Gastroesophageal sphincter (tissue), 4 donors: ENCODE measurements around the gene SETD5. TPM values are rescaled to one million over a fixed set of nuclear protein-coding genes. Genes with fewer than 3 reads are reported as not detected.

Experiments used
- ATAC-seq: fragments of 150-250 bp; one replicate; pipeline ENCODE4 v1.9.1; 2016; ENCODE audit warnings: mild to moderate bottlenecking, moderate library complexity
- H3K27ac ChIP-seq, 4 donors: fragments of 200-600 bp; sonication (generic) in 3 of 4; 1 replicate in 3 of 4; 2 replicates in 1 of 4; pipeline ENCODE4 v1.5.1; 2016 to 2019
- H3K27me3 ChIP-seq: fragments of 200-600 bp; sonication (generic); one replicate; pipeline ENCODE4 v1.5.1; 2019
- H3K36me3 ChIP-seq, 2 donors: fragments of 200-600 bp; sonication (generic); one replicate each; pipeline ENCODE4 v1.5.1; 2019; ENCODE audit warnings: control low read depth in 1 of 2
- H3K4me1 ChIP-seq, 3 donors: fragments of 200-600 bp; sonication (generic); 1 replicate in 2 of 3; 2 replicates in 1 of 3; pipeline ENCODE4 v1.5.1; 2016 to 2019; ENCODE audit warnings: control low read depth in 2 of 3
- H3K4me3 ChIP-seq, 2 donors: fragments of 200-600 bp; sonication (generic); one replicate each; pipeline ENCODE4 v1.5.1; 2019; ENCODE audit warnings: mild to moderate bottlenecking in 1 of 2, moderate library complexity in 1 of 2
- H3K9me3 ChIP-seq, 3 donors: fragments of 200-600 bp; sonication (generic); one replicate each; pipeline ENCODE4 v1.5.1; 2017 to 2019; ENCODE audit warnings: control low read depth in 2 of 3
- EP300 ChIP-seq: sonication (generic); formaldehyde crosslinking; IDR thresholded peaks from one replicate; pipeline ENCODE4 v1.6.1; 2017; ENCODE audit warnings: antibody characterized with exemption, mild to moderate bottlenecking
- POLR2A ChIP-seq, 2 donors: fragments of 450-650 bp; IDR thresholded peaks; one replicate each; pipeline ENCODE4 v1.6.1; 2017; ENCODE audit warnings: antibody characterized with exemption in 2 of 2, mild to moderate bottlenecking in 2 of 2, moderate library complexity in 1 of 2
- POLR2AphosphoS5 ChIP-seq: sonication (generic); formaldehyde crosslinking; IDR thresholded peaks from one replicate; pipeline ENCODE4 v1.6.1; 2017; ENCODE audit warnings: antibody characterized with exemption
- WGBS, 2 donors: methylation state at CpG; one replicate each; pipeline ENCODE4 v1.1.5; 2018; ENCODE audit warnings: low coverage in 1 of 2; 5-methylcytosine and 5-hydroxymethylcytosine counted together
- total RNA-seq, 4 donors: library from RNA; depleted of rRNA; stranded (reverse); fragments of >200 nt; gene quantifications; one replicate each; pipeline ENCODE4 v1.1.0, GENCODE V29; 2016
- TF ChIP-seq, protein P1 (sequence below), 4 experiments: fragments of 200-600 bp in 2 of 4; fragments of 450-650 bp in 2 of 4; sonication (generic) in 1 of 4; IDR thresholded peaks; one replicate each; pipeline ENCODE4 v1.5.1; 2017 to 2019; ENCODE audit warnings: antibody characterized with exemption in 4 of 4, mild to moderate bottlenecking in 2 of 4, moderate library complexity in 2 of 4

Gene SETD5
- total RNA-seq, 4 donors from 2014 or later, result 51.5 to 95.3 (median 76.8) TPM

DNA sequence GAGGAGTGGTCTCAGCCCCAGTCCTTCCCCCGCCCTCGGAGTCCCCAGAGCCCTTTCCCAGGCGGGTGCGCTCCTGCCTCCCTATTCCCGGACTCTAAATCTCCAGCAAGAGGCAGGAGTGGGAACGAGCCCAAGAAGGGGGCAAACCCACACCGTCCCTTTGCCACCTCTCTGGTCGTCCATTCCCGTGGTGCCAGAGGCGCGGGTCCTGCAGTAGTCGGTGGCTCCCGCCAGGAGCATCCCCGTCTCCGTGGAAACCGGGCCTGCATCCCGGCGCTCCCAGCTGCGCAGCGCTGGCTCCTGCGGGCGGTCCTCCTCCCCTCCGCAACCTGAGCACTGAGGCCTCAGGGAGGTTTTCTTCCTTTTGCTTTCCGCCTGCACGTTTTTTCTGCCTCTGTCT, 111.4 kb downstream of the SETD5 start:
- TF ChIP-seq, protein P1, sequence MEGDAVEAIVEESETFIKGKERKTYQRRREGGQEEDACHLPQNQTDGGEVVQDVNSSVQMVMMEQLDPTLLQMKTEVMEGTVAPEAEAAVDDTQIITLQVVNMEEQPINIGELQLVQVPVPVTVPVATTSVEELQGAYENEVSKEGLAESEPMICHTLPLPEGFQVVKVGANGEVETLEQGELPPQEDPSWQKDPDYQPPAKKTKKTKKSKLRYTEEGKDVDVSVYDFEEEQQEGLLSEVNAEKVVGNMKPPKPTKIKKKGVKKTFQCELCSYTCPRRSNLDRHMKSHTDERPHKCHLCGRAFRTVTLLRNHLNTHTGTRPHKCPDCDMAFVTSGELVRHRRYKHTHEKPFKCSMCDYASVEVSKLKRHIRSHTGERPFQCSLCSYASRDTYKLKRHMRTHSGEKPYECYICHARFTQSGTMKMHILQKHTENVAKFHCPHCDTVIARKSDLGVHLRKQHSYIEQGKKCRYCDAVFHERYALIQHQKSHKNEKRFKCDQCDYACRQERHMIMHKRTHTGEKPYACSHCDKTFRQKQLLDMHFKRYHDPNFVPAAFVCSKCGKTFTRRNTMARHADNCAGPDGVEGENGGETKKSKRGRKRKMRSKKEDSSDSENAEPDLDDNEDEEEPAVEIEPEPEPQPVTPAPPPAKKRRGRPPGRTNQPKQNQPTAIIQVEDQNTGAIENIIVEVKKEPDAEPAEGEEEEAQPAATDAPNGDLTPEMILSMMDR (IDR thresholded peaks at IDR 0.05), result no peak
- no peaks in the 10 kb centered on the region for H3K4me1 ChIP-seq
- 4 to 12% methylated on average over 10 to 17 of the region's 25 CpGs for WGBS, 2 donors
- no peak for ATAC-seq
- no peak overlapping the region for H3K27ac ChIP-seq
- no peaks in the 10 kb centered on the region for H3K9me3 ChIP-seq
- peaks cover 52% of the 10 kb centered on the region for H3K27me3 ChIP-seq
- no peak overlapping the region for H3K4me3 ChIP-seq
- H3K36me3 ChIP-seq, result no peaks in the 10 kb centered on the region

DNA sequence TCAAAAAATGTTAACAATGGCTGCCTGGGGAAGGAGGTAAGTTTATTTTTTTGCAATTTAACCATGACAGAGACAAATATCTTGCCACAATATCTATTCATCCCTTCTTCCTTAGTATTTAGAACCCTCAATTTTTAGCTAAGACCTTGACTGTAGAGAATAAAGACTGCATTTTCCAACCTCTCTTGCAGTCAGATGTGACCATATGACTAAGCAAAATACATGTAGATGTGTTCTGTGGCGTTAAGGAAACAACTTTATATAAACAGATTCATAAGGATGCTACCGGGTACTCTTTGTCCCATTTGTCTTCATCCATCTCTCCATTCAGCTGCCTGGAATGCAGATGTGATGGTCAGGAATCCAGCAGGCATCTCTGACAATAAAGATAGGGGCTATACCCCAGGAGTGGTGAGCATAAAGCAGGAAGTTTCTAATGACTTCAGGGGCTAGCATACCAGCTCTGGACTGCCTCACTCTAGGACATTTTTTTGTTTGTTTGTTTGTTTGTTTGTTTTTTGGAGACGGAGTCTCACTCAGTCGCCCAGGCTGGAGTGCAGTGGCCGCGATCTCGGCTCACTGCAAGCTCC, 115.1 kb downstream of the SETD5 start:
- WGBS, 2 donors, result 42 to 55% methylated on average over 3 to 7 of the region's 7 CpGs
- H3K27me3 ChIP-seq, result peaks cover 37% of the 10 kb centered on the region
- H3K9me3 ChIP-seq, result no peaks in the 10 kb centered on the region
- no peak overlapping the region for H3K4me3 ChIP-seq
- H3K36me3 ChIP-seq, result no peaks in the 10 kb centered on the region
- TF ChIP-seq POLR2AphosphoS5, result no peak
- TF ChIP-seq, protein P1 (IDR thresholded peaks at IDR 0.05), result no peak
- no peak for TF ChIP-seq POLR2A (IDR thresholded peaks at IDR 0.05)
- TF ChIP-seq EP300, result no peak
- no peak overlapping the region for H3K27ac ChIP-seq
- H3K4me1 ChIP-seq, result no peaks in the 10 kb centered on the region
- no peak for ATAC-seq

DNA sequence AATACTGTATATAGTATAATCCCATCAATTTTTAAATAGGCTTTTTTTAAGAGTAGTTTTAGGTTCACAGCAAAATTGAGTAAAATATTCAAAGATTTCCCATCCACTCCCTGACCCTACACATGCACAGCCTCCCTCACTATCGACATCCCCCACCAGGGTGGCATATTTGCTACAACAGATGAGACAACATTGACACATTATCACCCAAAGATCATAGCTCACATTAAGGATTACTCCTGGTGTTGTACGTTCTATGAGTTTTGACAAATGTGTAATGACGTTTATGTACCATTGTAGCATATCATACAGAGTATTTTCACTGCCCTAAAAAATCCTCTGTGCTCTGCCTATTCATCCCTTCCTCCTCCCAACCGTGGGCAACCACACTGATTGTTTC, 116.9 kb downstream of the SETD5 start:
- Histone ChIP-seq H3K27me3 (peaks cover 20% of the 10 kb centered on the region), H3K27ac (no peak overlapping the region), H3K4me3 (no peak overlapping the region), H3K36me3 (no peaks in the 10 kb centered on the region), H3K4me1 (no peaks in the 10 kb centered on the region), H3K9me3 (peaks cover 0 to 10% (median 0%) of the 10 kb centered on the region in 3 donors)
- 54 to 59% methylated on average over 4 of the region's 4 CpGs for WGBS, 2 donors
- no peak for ATAC-seq
- no peak for TF ChIP-seq POLR2A (IDR thresholded peaks at IDR 0.05)
- TF ChIP-seq POLR2AphosphoS5, result no peak
- TF ChIP-seq EP300, result no peak
- TF ChIP-seq, protein P1 (IDR thresholded peaks at IDR 0.05), result no peak

DNA sequence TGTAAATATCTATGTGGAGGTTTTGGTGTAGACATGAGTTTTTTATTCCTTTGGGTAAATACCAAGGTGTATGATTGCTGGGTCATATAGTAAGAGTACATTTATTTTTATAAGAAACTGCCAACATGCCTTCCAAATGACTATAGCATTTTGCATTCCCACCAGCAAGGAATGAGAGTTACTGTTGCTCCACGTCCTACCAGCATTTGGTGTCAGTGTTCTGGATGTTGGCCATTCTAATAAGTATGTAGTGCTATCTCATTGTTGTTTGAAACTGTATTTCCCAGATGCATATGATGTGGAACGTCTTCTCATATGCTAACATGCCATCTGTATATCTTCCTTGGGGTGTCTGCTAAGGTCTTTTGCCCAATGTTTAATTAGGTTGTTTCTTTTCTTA, 117.5 kb downstream of the SETD5 start:
- Histone ChIP-seq H3K36me3 (no peaks in the 10 kb centered on the region), H3K27me3 (peaks cover 13% of the 10 kb centered on the region), H3K27ac (no peak overlapping the region), H3K4me1 (no peaks in the 10 kb centered on the region), H3K9me3 (peaks cover 0 to 10% (median 0%) of the 10 kb centered on the region in 3 donors), H3K4me3 (no peak overlapping the region)
- TF ChIP-seq POLR2A (IDR thresholded peaks at IDR 0.05) (no peak), POLR2AphosphoS5 (no peak), EP300 (no peak)
- TF ChIP-seq, protein P1 (IDR thresholded peaks at IDR 0.05), result no peak
- 49 to 61% methylated on average over 2 of the region's 2 CpGs for WGBS, 2 donors
- ATAC-seq, result no peak

DNA sequence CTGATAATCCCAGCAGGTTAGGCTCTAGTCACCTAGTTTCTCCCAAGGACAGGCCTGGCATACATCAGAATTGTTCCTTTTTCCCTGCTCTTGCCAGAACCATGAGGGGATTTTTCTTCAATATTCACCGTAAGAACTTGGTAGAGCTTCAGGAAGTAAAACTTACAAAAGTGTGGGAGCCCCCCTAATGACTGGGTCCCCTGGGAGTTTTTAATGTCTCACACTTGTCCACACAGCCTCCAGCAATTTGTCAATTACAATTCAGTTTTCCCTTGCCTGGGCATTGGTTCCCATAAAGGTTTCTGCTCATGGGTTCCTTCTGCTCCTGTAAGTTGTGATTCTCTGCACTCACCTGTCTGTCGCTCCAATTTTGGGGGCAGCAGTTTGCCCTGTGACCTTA, 127.7 kb downstream of the SETD5 start:
- Histone ChIP-seq H3K9me3 (peaks cover 0 to 10% (median 0%) of the 10 kb centered on the region in 3 donors), H3K4me3 (no peak overlapping the region), H3K36me3 (no peaks in the 10 kb centered on the region), H3K27me3 (peaks cover 13% of the 10 kb centered on the region), H3K4me1 (no peaks in the 10 kb centered on the region), H3K27ac (no peak overlapping the region)
- TF ChIP-seq, protein P1 (IDR thresholded peaks at IDR 0.05), result no peak
- TF ChIP-seq EP300 (no peak), POLR2A (IDR thresholded peaks at IDR 0.05) (no peak), POLR2AphosphoS5 (no peak)
- WGBS, 2 donors, result 20 to 65% methylated on average over 1 to 2 of the region's 2 CpGs
- ATAC-seq, result no peak
